ENCODE data around the gene KCTD14. TPM values are rescaled to one million over a fixed set of nuclear protein-coding genes. Genes with fewer than 3 reads are reported as not detected.
"Not testable (repeated sequence)": the region's sequence is repeated elsewhere in the genome, so short reads cannot be mapped to it uniquely, and the experiment has no call there.

The KCTD14 gene
- polyA plus RNA-seq, 3 donors = 11.4 to 16.0 (median 14.7) TPM

GRCh38 chr11:78030429-78031325 is 7.6 kb upstream of the KCTD14 start:
- DNase-seq = peak; percentile 88

GRCh38 chr11:78028423-78028822 is 5.3 kb upstream of the KCTD14 start:
- not testable (repeated sequence) for DNase-seq

GRCh38 chr11:78027759-78028158 is 4.7 kb upstream of the KCTD14 start:
- no peak for DNase-seq

- DNase-seq = no peak
Observed at GRCh38 chr11:78025378-78025777, 2.3 kb upstream of the KCTD14 start.

GRCh38 chr11:78023426-78023825 is 350 bp upstream of the KCTD14 start:
- no peak for DNase-seq

GRCh38 chr11:78021611-78022010 is 1.5 kb downstream of the KCTD14 start:
- no peak for DNase-seq

GRCh38 chr11:78020246-78020645 is 2.8 kb downstream of the KCTD14 start:
- DNase-seq = no peak

GRCh38 chr11:78019808-78020207 is 3.3 kb downstream of the KCTD14 start:
- DNase-seq = no peak

- no peak for DNase-seq
Observed at GRCh38 chr11:78015878-78016277, 7.2 kb downstream of the KCTD14 start.

- not testable (repeated sequence) for DNase-seq
Observed at GRCh38 chr11:78014937-78015520, 8.0 kb downstream of the KCTD14 start.

- no peak for DNase-seq
Observed at GRCh38 chr11:78011301-78011700, 11.8 kb downstream of the KCTD14 start.

- DNase-seq = no peak
Observed at GRCh38 chr11:78010755-78011154, 12.3 kb downstream of the KCTD14 start.

- DNase-seq = no peak
Observed at GRCh38 chr11:78010304-78010703, 12.8 kb downstream of the KCTD14 start.

- no peak for DNase-seq
Observed at GRCh38 chr11:78009062-78009461, 14.0 kb downstream of the KCTD14 start.

- no peak for DNase-seq
Observed at GRCh38 chr11:78000193-78000592, 22.9 kb downstream of the KCTD14 start.

- DNase-seq = no peak
Observed at GRCh38 chr11:77999446-78000030, 23.5 kb downstream of the KCTD14 start.

GRCh38 chr11:77994434-77995362 is 28.4 kb downstream of the KCTD14 start, which contains the start of gene INTS4:
TSS of gene INTS4 (minus strand) at chr11:77994668. CDS start at chr11:77994643, 25 bp downstream.
- DNase-seq = peak; percentile 100

- DNase-seq = no peak
Observed at GRCh38 chr11:77993902-77994301, 29.2 kb downstream of the KCTD14 start.

GRCh38 chr11:77990981-77991380 is 32.1 kb downstream of the KCTD14 start:
- DNase-seq = no peak

- DNase-seq = not testable (repeated sequence)
Observed at GRCh38 chr11:77986456-77986855, 36.6 kb downstream of the KCTD14 start.

GRCh38 chr11:77981346-77981947 is 41.6 kb downstream of the KCTD14 start:
- no peak for DNase-seq
